HepG2 (cell line): ENCODE measurements around the gene NRSN2. TPM values are rescaled to one million over a fixed set of nuclear protein-coding genes. Genes with fewer than 3 reads are reported as not detected.
A peak's percentile ranks its signal among the peaks of the same experiment; 100 is the strongest.

ENCODE experiments used
- BCL3 ChIP-seq: sonication (generic); formaldehyde crosslinking; IDR thresholded peaks from 2 replicates; pipeline ENCODE4 v1.5.1; 2020; ENCODE audit warnings: mild to moderate bottlenecking, missing genetic modification reagents, moderate library complexity
- CEBPB ChIP-seq: IDR thresholded peaks from 2 replicates; pipeline ENCODE4 v1.6.1; 2011; ENCODE audit warnings: low read depth, low read length, improper control_type of control experiment, borderline replicate concordance
- DPF2 ChIP-seq: sonication (generic); formaldehyde crosslinking; IDR thresholded peaks from 2 replicates; pipeline ENCODE4 v1.4.0; 2020; ENCODE audit warnings: mild to moderate bottlenecking, low read depth, missing genetic modification reagents, borderline replicate concordance
- E2F1 ChIP-seq: sonication (generic); formaldehyde crosslinking; IDR thresholded peaks from 2 replicates; pipeline ENCODE4 v1.5.0; 2020; ENCODE audit warnings: missing genetic modification reagents
- FUBP1 ChIP-seq: sonication (generic); formaldehyde crosslinking; IDR thresholded peaks from 2 replicates; pipeline ENCODE4 v1.5.1; 2020; ENCODE audit warnings: missing genetic modification reagents, mild to moderate bottlenecking, borderline replicate concordance
- IRF2 ChIP-seq: IDR thresholded peaks from 2 replicates; pipeline ENCODE4 v1.6.1; 2018; ENCODE audit warnings: missing genetic modification reagents, missing compliant biosample characterization
- KDM4B ChIP-seq: sonication (generic); formaldehyde crosslinking; IDR thresholded peaks from 2 replicates; pipeline ENCODE4 v1.4.0; 2020; ENCODE audit warnings: missing genetic modification reagents
- KLF6 ChIP-seq: IDR thresholded peaks from 2 replicates; pipeline ENCODE4 v1.8.0; 2016; ENCODE audit warnings: missing biosample characterization, missing genetic modification reagents
- MIXL1 ChIP-seq: IDR thresholded peaks from 2 replicates; pipeline ENCODE4 v1.6.1; 2016
- NPAS2 ChIP-seq: sonication (generic); formaldehyde crosslinking; IDR thresholded peaks from 2 replicates; pipeline ENCODE4 v1.8.0; 2022; ENCODE audit warnings: mild to moderate bottlenecking, missing genetic modification reagents, borderline replicate concordance
- POLR2G ChIP-seq: fragments of 200-400 bp; formaldehyde crosslinking; IDR thresholded peaks from 2 replicates; pipeline ENCODE4 v1.6.1; 2018; ENCODE audit warnings: mild to moderate bottlenecking, low read depth, low read length, moderate library complexity
- PTBP1 ChIP-seq: fragments of 200-400 bp; formaldehyde crosslinking; IDR thresholded peaks from 2 replicates; pipeline ENCODE4 v1.6.1; 2018; ENCODE audit warnings: low read length, low read depth; ENCODE audit not compliant: poor library complexity, severe bottlenecking
- STAG1 ChIP-seq: sonication (generic); formaldehyde crosslinking; IDR thresholded peaks from 2 replicates; pipeline ENCODE4 v1.4.0; 2020; ENCODE audit warnings: missing genetic modification reagents
- THAP7 ChIP-seq: sonication (generic); formaldehyde crosslinking; IDR thresholded peaks from 2 replicates; pipeline ENCODE4 v1.8.1; 2023; ENCODE audit warnings: mild to moderate bottlenecking, missing genetic modification reagents
- ZNF326 ChIP-seq: sonication (generic); formaldehyde crosslinking; IDR thresholded peaks from 2 replicates; pipeline ENCODE4 v1.4.0; 2020; ENCODE audit warnings: missing genetic modification reagents, borderline replicate concordance
- ZNF362 ChIP-seq: sonication (generic); formaldehyde crosslinking; IDR thresholded peaks from 2 replicates; pipeline ENCODE4 v1.4.0; 2020; ENCODE audit warnings: missing genetic modification reagents, mild to moderate bottlenecking, borderline replicate concordance
- ZNF430 ChIP-seq: sonication (generic); formaldehyde crosslinking; IDR thresholded peaks from 2 replicates; pipeline ENCODE4 v1.9.0; 2021; ENCODE audit warnings: mild to moderate bottlenecking, missing genetic modification reagents
- ZNF468 ChIP-seq: sonication (generic); formaldehyde crosslinking; IDR thresholded peaks from 2 replicates; pipeline ENCODE4 v1.8.0; 2022; ENCODE audit warnings: mild to moderate bottlenecking, moderate library complexity, missing genetic modification reagents
- ZNF576 ChIP-seq: sonication (generic); formaldehyde crosslinking; IDR thresholded peaks from 2 replicates; pipeline ENCODE4 v1.4.0; 2020; ENCODE audit warnings: mild to moderate bottlenecking, missing genetic modification reagents
- ZNF605 ChIP-seq: sonication (generic); formaldehyde crosslinking; IDR thresholded peaks from 2 replicates; pipeline ENCODE4 v1.8.0; 2022; ENCODE audit warnings: mild to moderate bottlenecking, missing genetic modification reagents
- ZNF777 ChIP-seq: sonication (generic); formaldehyde crosslinking; IDR thresholded peaks from 2 replicates; pipeline ENCODE4 v1.4.0; 2020; ENCODE audit warnings: missing genetic modification reagents
- ZNF784 ChIP-seq: sonication (generic); formaldehyde crosslinking; IDR thresholded peaks from 2 replicates; pipeline ENCODE4 v1.5.1; 2020; ENCODE audit warnings: missing genetic modification reagents, mild to moderate bottlenecking, borderline replicate concordance
- ZNF841 ChIP-seq: sonication (generic); formaldehyde crosslinking; IDR thresholded peaks from 2 replicates; pipeline ENCODE4 v1.8.1; 2023; ENCODE audit warnings: missing genetic modification reagents, borderline replicate concordance
- polyA plus RNA-seq, 8 experiments: library from polyadenylated mRNA; depleted of rRNA in 3 of 8; stranded (reverse) in 7 of 8; unstranded in 1 of 8; fragments of >200 nt; fragmentation: Illumina TruSeq in 4 of 8; extraction: Trizol in 4 of 8; gene quantifications; 2 replicates each; pipeline versions ENCODE4 v1.2.1 to v1.2.3, GENCODE V29; 2011 to 2016; ENCODE audit warnings: low read depth in 4 of 8, missing spikeins in 1 of 8, mixed read lengths in 1 of 8; ENCODE audit not compliant: insufficient read depth in 1 of 8
- total RNA-seq, 5 experiments: library from RNA; depleted of rRNA; stranded (reverse); fragments of >200 nt; fragmentation: Illumina TruSeq; extraction: Trizol; gene quantifications; 2 replicates each; pipeline ENCODE4 v1.2.3, GENCODE V29; 2016; ENCODE audit warnings: low read depth in 1 of 5

NRSN2 gene
- total and polyA plus RNA-seq, 2 of the 13 experiments (the other 11 are each of a cell fraction or from before 2014, with no cell fraction given): 32.3 to 49.4 TPM

GRCh38 chr20:373171-373890 lies 26.4 kb downstream of the NRSN2 start (continued):
- TF ChIP-seq POLR2G: no peak
- TF ChIP-seq ZNF777 (CRISPR knock-in tag): no peak
- TF ChIP-seq FUBP1 (CRISPR knock-in tag): no peak
- TF ChIP-seq KDM4B (CRISPR knock-in tag): no peak
- TF ChIP-seq ZNF784 (CRISPR knock-in tag): no peak
- no peak for TF ChIP-seq THAP7 (CRISPR knock-in tag)
- TF ChIP-seq E2F1 (CRISPR knock-in tag): no peak
- TF ChIP-seq DPF2: no peak
- 0 out of 2 replicates have a peak, but pooled peaks have one; percentile 57 for TF ChIP-seq KLF6
- no peak for TF ChIP-seq ZNF430 (CRISPR knock-in tag)
- TF ChIP-seq ZNF326 (CRISPR knock-in tag): no peak
- peak; percentile 70; the same call in 1 of the 2 replicates for TF ChIP-seq CEBPB
- no peak for TF ChIP-seq ZNF576
- no peak for TF ChIP-seq MIXL1 (CRISPR knock-in tag)
- TF ChIP-seq STAG1: no peak
- TF ChIP-seq ZNF841 (CRISPR knock-in tag): no peak
- no peak for TF ChIP-seq BCL3 (CRISPR knock-in tag)
- TF ChIP-seq ZNF605: no peak
- no peak for TF ChIP-seq ZNF468 (CRISPR knock-in tag)
- TF ChIP-seq PTBP1: no peak
- no peak for TF ChIP-seq NPAS2
- no peak for TF ChIP-seq IRF2 (CRISPR knock-in tag)
- no peak for TF ChIP-seq ZNF362 (CRISPR knock-in tag)
